ENCODE measurements around the gene CTSA.
A peak's percentile ranks its signal among the peaks of the same experiment; 100 is the strongest.

Gene CTSA

GRCh38 chr20:45940469-45940868 lies 49.3 kb downstream of the CTSA start:
- TF ChIP-seq CTCF (conservative IDR thresholded peaks at IDR 0.05; ENCODE audit: control insufficient read depth, insufficient read depth, low read depth, low read length), result no peak
- DNase-seq (ENCODE audit: low read depth), result no peak
- H3K4me3 ChIP-seq (ENCODE audit: control insufficient read depth, low read depth, low read length), result no peak overlapping the region

- no peak overlapping the region for H3K4me3 ChIP-seq (ENCODE audit: control insufficient read depth, low read depth, low read length)
- no peak for TF ChIP-seq CTCF (conservative IDR thresholded peaks at IDR 0.05; ENCODE audit: control insufficient read depth, insufficient read depth, low read depth, low read length)
- no peak for DNase-seq (ENCODE audit: low read depth)
Observed at GRCh38 chr20:45943613-45944012, 52.5 kb downstream of the CTSA start.

GRCh38 chr20:45944151-45944964 lies 53.2 kb downstream of the CTSA start:
- no peak for TF ChIP-seq CTCF (conservative IDR thresholded peaks at IDR 0.05; ENCODE audit: control insufficient read depth, insufficient read depth, low read depth, low read length)
- no peak overlapping the region for H3K4me3 ChIP-seq (ENCODE audit: control insufficient read depth, low read depth, low read length)
- peak; percentile 59 for DNase-seq (ENCODE audit: low read depth)

GRCh38 chr20:45944965-45945677 lies 54.0 kb downstream of the CTSA start:
- no peak overlapping the region for H3K4me3 ChIP-seq (ENCODE audit: control insufficient read depth, low read depth, low read length)
- DNase-seq (ENCODE audit: low read depth), result no peak
- no peak for TF ChIP-seq CTCF (conservative IDR thresholded peaks at IDR 0.05; ENCODE audit: control insufficient read depth, insufficient read depth, low read depth, low read length)

GRCh38 chr20:45945678-45946148 lies 54.6 kb downstream of the CTSA start:
- no peak overlapping the region for H3K4me3 ChIP-seq (ENCODE audit: control insufficient read depth, low read depth, low read length)
- TF ChIP-seq CTCF (conservative IDR thresholded peaks at IDR 0.05; ENCODE audit: control insufficient read depth, insufficient read depth, low read depth, low read length), result no peak
- peak; percentile 58 for DNase-seq (ENCODE audit: low read depth)

GRCh38 chr20:45946149-45946970 lies 55.2 kb downstream of the CTSA start:
- no peak for TF ChIP-seq CTCF (conservative IDR thresholded peaks at IDR 0.05; ENCODE audit: control insufficient read depth, insufficient read depth, low read depth, low read length)
- H3K4me3 ChIP-seq (ENCODE audit: control insufficient read depth, low read depth, low read length), result no peak overlapping the region
- DNase-seq (ENCODE audit: low read depth), result peak; percentile 95

Data from fibroblast of mammary gland (primary cell).